ENCODE measurements around the gene MC1R. TPM values are rescaled to one million over a fixed set of nuclear protein-coding genes. Genes with fewer than 3 reads are reported as not detected.

MC1R gene
- total RNA-seq, 1 experiment from 2014 or later = 12.2 TPM

GRCh38 chr16:89952551-89952950 lies 33.9 kb downstream of the MC1R start (continued):
- TF ChIP-seq REST (IDR thresholded peaks at IDR 0.05; ENCODE audit: low read depth) (no peak), MAX (IDR thresholded peaks at IDR 0.05) (no peak), CEBPB (IDR thresholded peaks at IDR 0.05; ENCODE audit: low read depth) (no peak), POLR2A (IDR thresholded peaks at IDR 0.05; ENCODE audit: borderline replicate concordance, extremely low read depth, insufficient read depth, insufficient read length) (no peak), SRF (IDR thresholded peaks at IDR 0.05; ENCODE audit: low read depth) (no peak), RAD21 (IDR thresholded peaks at IDR 0.05; ENCODE audit: low read depth) (no peak)

GRCh38 chr16:89953671-89954406 lies 35.2 kb downstream of the MC1R start:
- no TSS peak for BruUV-seq (replicated peaks)
- RAD21 ChIA-PET (ENCODE audit: low non-redundant PET in 1 of 2, low total read pairs in 2 of 2, uncharacterized antibody in 2 of 2, unreplicated experiment in 2 of 2) = no interaction called here
- no peaks in the 10 kb centered on the region for H3K9me3 ChIP-seq (ENCODE audit: control insufficient read depth in 1 of 2, insufficient read depth in 1 of 2, low read depth in 1 of 2, low read length in 2 of 2)
- no peak overlapping the region for H3K27ac ChIP-seq (ENCODE audit: low read depth, low read length)
- H3K36me3 ChIP-seq (ENCODE audit: control insufficient read depth in 1 of 2, insufficient read depth in 2 of 2, low read length in 2 of 2) = peaks cover 14 to 30% of the 10 kb centered on the region in 2 experiments; a peak in 3 of 4 replicates
- peaks cover 48% of the 10 kb centered on the region for H3K79me2 ChIP-seq (ENCODE audit: insufficient read depth, low read length)
- intact Hi-C loops (cut with micrococcal nuclease) = no loop called here
- no peaks in the 10 kb centered on the region for H4K20me1 ChIP-seq (ENCODE audit: insufficient read depth)
- ATAC-seq (no peak), DNase-seq (ENCODE audit: low read depth, low spot score) (no peak)
- no peaks in the 10 kb centered on the region for H3K9me2 ChIP-seq (ENCODE audit: insufficient read depth)
- H3K4me3 ChIP-seq (replicated peaks in 1 of 2; ENCODE audit: low read depth in 1 of 2, low read length in 2 of 2) = no peak overlapping the region
- no peaks in the 10 kb centered on the region for H3K27me3 ChIP-seq (ENCODE audit: insufficient read depth, low read length)
- no peak overlapping the region for H3K4me2 ChIP-seq (ENCODE audit: low read length)
- CTCF ChIA-PET = no interaction called here
- H3K4me1 ChIP-seq (ENCODE audit: control insufficient read depth in 1 of 2, insufficient read depth in 2 of 2, low read length in 2 of 2) = peaks cover 4 to 11% of the 10 kb centered on the region in 2 experiments; a peak in 3 of 4 replicates
- POLR2A ChIA-PET = no interaction called here
- no peak overlapping the region for H2AFZ ChIP-seq (ENCODE audit: low read depth, low read length, poor library complexity, severe bottlenecking)
- no peak overlapping the region for H3K9ac ChIP-seq (ENCODE audit: low read length)
- TF ChIP-seq POLR2AphosphoS5 (IDR thresholded peaks at IDR 0.05; ENCODE audit: low read depth, low read length) (no peak), EZH2phosphoT487 (IDR thresholded peaks at IDR 0.05; ENCODE audit: borderline replicate concordance) (no peak), ATF3 (IDR thresholded peaks at IDR 0.05) (no peak), ZBTB33 (IDR thresholded peaks at IDR 0.05; ENCODE audit: extremely low read depth, insufficient replicate concordance, low read length) (no peak), JUND (IDR thresholded peaks at IDR 0.05) (no peak), FOSL1 (IDR thresholded peaks at IDR 0.05; ENCODE audit: low read depth) (no peak), CBX3 (IDR thresholded peaks at IDR 0.05; ENCODE audit: low read depth) (no peak), MAX (IDR thresholded peaks at IDR 0.05) (no peak), RAD21 (IDR thresholded peaks at IDR 0.05; ENCODE audit: low read depth) (no peak), TCF7L2 (IDR thresholded peaks at IDR 0.05; ENCODE audit: borderline replicate concordance, extremely low read depth, insufficient read depth, insufficient read length) (no peak), POLR2A (IDR thresholded peaks at IDR 0.05; ENCODE audit: borderline replicate concordance, extremely low read depth, insufficient read depth, insufficient read length) (no peak), ZFX (IDR thresholded peaks at IDR 0.05) (no peak), EZH2 (IDR thresholded peaks at IDR 0.05) (no peak), CEBPB (IDR thresholded peaks at IDR 0.05; ENCODE audit: low read depth) (no peak)
